LNCaP clone FGC (cell line): ENCODE results near the gene ANAPC4.

Experiments used
- DNase-seq: peaks from one replicate; pipeline ENCODE4 v3.0.0-alpha.2; 2011; ENCODE audit warnings: low read depth
- H3K4me3 ChIP-seq: 2 replicates; pipeline ENCODE4 v1.5.1; 2011; ENCODE audit warnings: mild to moderate bottlenecking, low read depth, low read length, control low read depth
- TF ChIP-seq, protein P1 (sequence below): IDR thresholded peaks from 2 replicates; pipeline ENCODE4 v1.5.1; 2012; ENCODE audit warnings: mild to moderate bottlenecking; ENCODE audit not compliant: control insufficient read depth, insufficient read depth; ENCODE audit errors: extremely low read depth

ANAPC4 gene

DNA sequence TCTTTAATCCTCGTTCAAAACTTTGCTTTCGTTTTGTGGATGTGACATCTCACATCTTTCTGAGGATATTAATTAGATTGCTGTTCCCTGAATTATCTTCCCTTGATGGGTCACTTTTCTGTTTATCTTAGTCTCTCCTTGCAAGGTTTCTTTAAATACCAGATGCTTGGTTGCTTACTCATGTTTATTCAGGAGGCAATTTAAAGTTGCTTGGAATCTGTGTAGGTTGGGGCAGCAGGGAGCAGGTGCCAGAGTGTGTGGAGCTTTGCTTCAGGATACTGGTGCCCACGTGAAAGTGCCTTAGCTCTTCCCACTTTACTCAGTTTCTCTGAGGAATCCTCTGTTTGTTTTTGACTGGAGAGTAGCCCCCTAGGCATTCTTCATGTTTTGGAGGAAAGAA, 24.0 kb downstream of the ANAPC4 start:
- TF ChIP-seq, protein P1, sequence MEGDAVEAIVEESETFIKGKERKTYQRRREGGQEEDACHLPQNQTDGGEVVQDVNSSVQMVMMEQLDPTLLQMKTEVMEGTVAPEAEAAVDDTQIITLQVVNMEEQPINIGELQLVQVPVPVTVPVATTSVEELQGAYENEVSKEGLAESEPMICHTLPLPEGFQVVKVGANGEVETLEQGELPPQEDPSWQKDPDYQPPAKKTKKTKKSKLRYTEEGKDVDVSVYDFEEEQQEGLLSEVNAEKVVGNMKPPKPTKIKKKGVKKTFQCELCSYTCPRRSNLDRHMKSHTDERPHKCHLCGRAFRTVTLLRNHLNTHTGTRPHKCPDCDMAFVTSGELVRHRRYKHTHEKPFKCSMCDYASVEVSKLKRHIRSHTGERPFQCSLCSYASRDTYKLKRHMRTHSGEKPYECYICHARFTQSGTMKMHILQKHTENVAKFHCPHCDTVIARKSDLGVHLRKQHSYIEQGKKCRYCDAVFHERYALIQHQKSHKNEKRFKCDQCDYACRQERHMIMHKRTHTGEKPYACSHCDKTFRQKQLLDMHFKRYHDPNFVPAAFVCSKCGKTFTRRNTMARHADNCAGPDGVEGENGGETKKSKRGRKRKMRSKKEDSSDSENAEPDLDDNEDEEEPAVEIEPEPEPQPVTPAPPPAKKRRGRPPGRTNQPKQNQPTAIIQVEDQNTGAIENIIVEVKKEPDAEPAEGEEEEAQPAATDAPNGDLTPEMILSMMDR: no peak
- no peak for DNase-seq
- H3K4me3 ChIP-seq: no peak overlapping the region

DNA sequence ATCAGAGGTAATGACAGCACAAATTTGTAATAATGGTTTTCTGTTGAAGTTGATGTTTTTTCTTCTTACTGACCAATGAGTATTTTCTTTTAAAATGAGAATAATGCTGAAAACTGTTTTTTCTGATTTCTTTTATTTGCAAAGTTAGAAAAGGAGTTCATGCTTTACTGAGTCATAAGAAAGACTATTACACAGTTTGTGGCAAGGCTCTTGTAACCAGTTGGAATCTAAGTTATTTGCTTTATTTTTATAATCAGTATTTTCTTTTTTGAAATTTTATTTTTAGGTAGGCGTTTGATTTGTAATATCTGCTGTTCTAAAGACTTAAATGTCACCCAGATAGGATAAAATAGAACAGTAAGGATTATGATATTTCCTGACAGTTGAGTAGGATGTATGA, 25.5 kb downstream of the ANAPC4 start:
- H3K4me3 ChIP-seq: no peak overlapping the region
- no peak for DNase-seq
- TF ChIP-seq, protein P1: no peak

DNA sequence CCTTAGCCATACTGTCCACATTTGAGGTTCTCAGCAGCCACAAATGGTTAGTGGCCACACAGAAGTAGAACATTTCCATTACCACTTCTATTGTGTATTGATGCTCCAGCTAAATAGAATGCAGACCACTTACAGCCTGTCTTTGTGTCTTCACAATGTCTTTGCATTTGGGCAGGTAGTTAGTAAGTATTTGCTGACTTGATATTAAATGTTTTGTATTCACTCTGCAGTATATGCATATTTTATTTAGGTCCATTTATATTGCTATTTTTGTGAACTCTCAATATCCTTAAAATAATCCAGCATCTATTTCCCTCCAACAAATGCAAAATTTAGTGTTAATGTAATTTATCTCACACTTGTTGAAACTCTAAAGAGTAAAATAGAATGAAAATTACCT, 26.6 kb downstream of the ANAPC4 start:
- DNase-seq: no peak
- no peak overlapping the region for H3K4me3 ChIP-seq
- TF ChIP-seq, protein P1: no peak

DNA sequence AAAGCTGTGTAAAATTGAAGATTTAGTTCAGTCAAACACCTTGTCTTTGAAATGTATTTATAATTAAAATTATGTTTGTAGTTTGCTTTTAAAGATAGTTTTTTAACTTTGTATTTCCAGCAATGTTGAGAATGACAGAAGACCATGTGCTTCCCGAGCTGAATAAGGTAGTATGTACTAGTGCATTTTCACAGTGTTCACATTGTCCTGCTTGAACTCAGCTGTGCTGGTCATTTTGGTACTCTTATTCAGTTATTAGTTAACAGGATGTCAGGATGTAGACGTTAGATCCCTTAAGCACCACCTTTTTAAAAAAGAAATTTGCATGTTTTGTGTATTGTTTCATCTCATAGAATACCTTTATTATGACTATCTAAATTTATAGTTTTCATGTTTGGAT, 28.4 kb downstream of the ANAPC4 start:
- DNase-seq: no peak
- no peak overlapping the region for H3K4me3 ChIP-seq
- TF ChIP-seq, protein P1: no peak

DNA sequence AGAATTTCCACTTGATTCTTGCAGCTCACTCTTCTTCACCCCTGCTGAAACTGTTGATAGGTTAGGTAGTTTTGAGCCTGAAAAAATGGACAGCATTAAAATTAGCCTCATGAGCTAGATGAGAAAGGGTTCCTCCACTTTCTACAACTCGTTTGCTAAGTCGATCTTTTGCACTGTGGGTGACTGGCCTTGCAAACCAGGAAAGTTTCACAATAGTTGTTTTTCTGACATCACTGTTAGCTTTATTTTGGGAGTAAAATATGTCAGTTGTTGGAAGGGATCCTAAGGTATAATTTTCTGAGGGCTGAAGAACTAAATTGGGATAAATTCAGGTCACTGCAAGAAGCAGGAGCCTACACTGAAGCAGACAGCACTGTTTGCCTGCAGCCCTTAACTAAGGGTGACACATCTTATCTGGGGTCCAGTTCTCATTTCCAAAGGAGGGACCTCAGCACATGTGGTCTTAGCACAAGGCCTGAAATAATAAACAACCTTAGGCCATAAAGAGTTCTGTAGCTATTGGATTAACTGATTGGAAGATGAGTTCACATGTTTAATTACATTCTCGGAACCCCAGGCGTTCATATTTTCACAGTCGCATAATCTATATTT, 29.1 kb downstream of the ANAPC4 start:
- TF ChIP-seq, protein P1: no peak
- DNase-seq: no peak
- no peak overlapping the region for H3K4me3 ChIP-seq

DNA sequence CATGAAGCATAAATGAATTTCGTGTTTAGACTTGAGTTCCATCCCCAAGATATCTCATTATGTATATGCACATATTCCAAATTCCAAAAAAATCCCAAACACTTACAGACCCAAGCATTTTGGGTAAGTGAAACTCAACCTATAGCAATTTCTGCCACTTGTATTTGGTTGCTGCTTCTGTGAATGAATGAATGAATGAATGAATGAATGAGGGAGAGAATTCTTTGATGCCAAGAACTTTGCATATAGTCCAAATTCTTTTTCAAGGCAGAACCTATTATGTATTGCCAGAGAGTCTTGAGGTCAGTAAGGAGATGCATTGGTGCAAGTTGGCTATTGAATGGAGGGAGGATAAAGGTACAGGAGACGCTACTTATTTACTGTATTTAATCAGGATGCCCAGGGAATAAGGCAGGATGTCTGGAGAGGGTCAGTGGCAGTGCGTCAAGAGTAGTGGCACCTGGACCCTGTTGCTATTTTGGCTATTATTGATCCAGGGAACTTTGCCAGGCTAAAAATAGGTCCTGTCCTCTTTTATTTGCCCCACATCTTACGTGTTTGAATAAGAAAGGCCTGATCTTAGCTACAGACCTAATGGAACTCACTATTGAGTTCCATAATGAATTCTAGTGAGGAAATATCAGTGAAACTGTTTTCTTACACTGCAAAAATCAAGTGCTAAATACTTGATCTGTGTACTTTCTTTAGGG, 33.9 kb downstream of the ANAPC4 start:
- TF ChIP-seq, protein P1: no peak
- peak; percentile 34 for DNase-seq
- H3K4me3 ChIP-seq: no peak overlapping the region

DNA sequence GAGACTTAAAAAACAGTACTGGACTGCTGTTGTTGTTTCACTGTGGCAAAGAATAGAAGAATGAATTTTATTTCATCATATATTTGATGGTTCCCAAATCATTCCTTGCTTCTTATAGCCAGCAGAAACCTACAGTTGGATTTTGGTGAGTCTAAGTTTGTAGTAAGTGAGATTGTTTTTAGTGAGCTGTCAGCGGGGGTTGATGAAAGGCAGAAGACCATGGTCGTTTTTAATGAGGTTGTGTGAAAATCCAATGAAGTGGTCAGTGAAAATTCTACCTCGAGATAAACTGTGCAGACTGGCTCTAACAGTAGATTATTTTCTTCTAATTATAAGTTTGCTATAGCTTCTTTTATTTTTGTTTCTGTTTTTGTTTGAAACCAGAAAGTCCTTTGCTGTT, 36.2 kb downstream of the ANAPC4 start:
- DNase-seq: no peak
- H3K4me3 ChIP-seq: no peak overlapping the region
- TF ChIP-seq, protein P1: no peak
